Stimulated activated effector memory CD8-positive, alpha-beta T cell treated with anti-CD3 and anti-CD28 coated beads, Interleukin-12 subunit alpha, Interleukin-12 subunit beta, amount 100 ng/mL, for 72 hours (primary cell): Measurements from ENCODE around the gene RAB38.

Experiments used
- ATAC-seq: fragments of 150-1000 bp; cut with Tn5 transposase; 2 replicates; pipeline ENCODE4 v1.10.0; 2021
- DNase-seq, 2 donors: peaks; one replicate each; pipeline ENCODE4 v3.0.0; 2021 to 2022; ENCODE audit warnings: low spot score in 2 of 2
- H3K27ac Mint-ChIP-seq: one replicate; pipeline ENCODE4 v1.8.0; 2022; ENCODE audit warnings: mild to moderate bottlenecking, mixed read lengths
- H3K36me3 Mint-ChIP-seq: one replicate; pipeline ENCODE4 v1.8.0; 2022; ENCODE audit warnings: mild to moderate bottlenecking, mixed read lengths
- H3K4me1 Mint-ChIP-seq: one replicate; pipeline ENCODE4 v1.8.0; 2022; ENCODE audit warnings: mixed read lengths
- H3K4me3 Mint-ChIP-seq: one replicate; pipeline ENCODE4 v1.8.0; 2022; ENCODE audit warnings: mild to moderate bottlenecking, mixed read lengths
- H3K9me3 Mint-ChIP-seq: one replicate; pipeline ENCODE4 v1.8.0; 2022; ENCODE audit warnings: mixed read lengths

The RAB38 gene

GRCh38 chr11:88101881-88102597 is 73.2 kb downstream of the RAB38 start:
- DNase-seq (no peak), ATAC-seq (no peak)
- H3K4me3 Mint-ChIP-seq = no peak overlapping the region
- H3K36me3 Mint-ChIP-seq = no peaks in the 10 kb centered on the region
- no peaks in the 10 kb centered on the region for H3K9me3 Mint-ChIP-seq
- H3K27ac Mint-ChIP-seq = no peak overlapping the region
- no peaks in the 10 kb centered on the region for H3K4me1 Mint-ChIP-seq

- Mint-ChIP-seq H3K27ac (no peak overlapping the region), H3K4me1 (no peaks in the 10 kb centered on the region), H3K36me3 (no peaks in the 10 kb centered on the region), H3K4me3 (no peak overlapping the region), H3K9me3 (no peaks in the 10 kb centered on the region)
- ATAC-seq (no peak), DNase-seq (no peak)
Observed at GRCh38 chr11:88100151-88100550, 75.1 kb downstream of the RAB38 start.

- no peaks in the 10 kb centered on the region for H3K9me3 Mint-ChIP-seq
- ATAC-seq = no peak
- DNase-seq = no peak
- H3K4me1 Mint-ChIP-seq = no peaks in the 10 kb centered on the region
- no peaks in the 10 kb centered on the region for H3K36me3 Mint-ChIP-seq
- H3K27ac Mint-ChIP-seq = no peak overlapping the region
- H3K4me3 Mint-ChIP-seq = no peak overlapping the region
Observed at GRCh38 chr11:88098289-88098688, 77.0 kb downstream of the RAB38 start.

GRCh38 chr11:88089134-88089533 is 86.1 kb downstream of the RAB38 start:
- no peak overlapping the region for H3K27ac Mint-ChIP-seq
- H3K4me1 Mint-ChIP-seq = no peaks in the 10 kb centered on the region
- H3K4me3 Mint-ChIP-seq = no peak overlapping the region
- DNase-seq = no peak
- no peaks in the 10 kb centered on the region for H3K9me3 Mint-ChIP-seq
- ATAC-seq = no peak
- no peaks in the 10 kb centered on the region for H3K36me3 Mint-ChIP-seq

GRCh38 chr11:88087337-88087736 is 87.9 kb downstream of the RAB38 start:
- ATAC-seq = no peak
- Mint-ChIP-seq H3K27ac (no peak overlapping the region), H3K4me1 (no peaks in the 10 kb centered on the region), H3K36me3 (no peaks in the 10 kb centered on the region), H3K9me3 (no peaks in the 10 kb centered on the region), H3K4me3 (no peak overlapping the region)
- no peak for DNase-seq

GRCh38 chr11:88086297-88086696 is 88.9 kb downstream of the RAB38 start:
- DNase-seq = no peak
- ATAC-seq = no peak
- no peaks in the 10 kb centered on the region for H3K36me3 Mint-ChIP-seq

GRCh38 chr11:88070437-88070836 is 104.8 kb downstream of the RAB38 start:
- Mint-ChIP-seq H3K36me3 (no peaks in the 10 kb centered on the region), H3K27ac (no peak overlapping the region), H3K4me3 (no peak overlapping the region), H3K4me1 (no peaks in the 10 kb centered on the region), H3K9me3 (no peaks in the 10 kb centered on the region)
- DNase-seq (no peak), ATAC-seq (no peak)

More at GRCh38 chr11:88086297-88086696, 88.9 kb downstream of the RAB38 start:
- no peaks in the 10 kb centered on the region for H3K9me3 Mint-ChIP-seq
- H3K4me1 Mint-ChIP-seq = no peaks in the 10 kb centered on the region
- no peak overlapping the region for H3K27ac Mint-ChIP-seq
- no peak overlapping the region for H3K4me3 Mint-ChIP-seq

GRCh38 chr11:88068848-88069554 is 106.2 kb downstream of the RAB38 start:
- DNase-seq (no peak), ATAC-seq (no peak)
- H3K9me3 Mint-ChIP-seq = no peaks in the 10 kb centered on the region
- H3K4me1 Mint-ChIP-seq = no peaks in the 10 kb centered on the region
- no peak overlapping the region for H3K27ac Mint-ChIP-seq
- H3K36me3 Mint-ChIP-seq = no peaks in the 10 kb centered on the region
- H3K4me3 Mint-ChIP-seq = no peak overlapping the region

GRCh38 chr11:88066090-88066489 is 109.2 kb downstream of the RAB38 start:
- DNase-seq (no peak), ATAC-seq (no peak)
- no peaks in the 10 kb centered on the region for H3K4me1 Mint-ChIP-seq
- H3K9me3 Mint-ChIP-seq = no peaks in the 10 kb centered on the region
- H3K4me3 Mint-ChIP-seq = no peak overlapping the region
- no peaks in the 10 kb centered on the region for H3K36me3 Mint-ChIP-seq
- no peak overlapping the region for H3K27ac Mint-ChIP-seq

GRCh38 chr11:88064097-88064705 is 111.0 kb downstream of the RAB38 start:
- DNase-seq (no peak), ATAC-seq (no peak)
- Mint-ChIP-seq H3K9me3 (no peaks in the 10 kb centered on the region), H3K36me3 (no peaks in the 10 kb centered on the region), H3K27ac (no peak overlapping the region), H3K4me3 (no peak overlapping the region), H3K4me1 (no peaks in the 10 kb centered on the region)
